Subcutaneous adipose tissue (tissue), 4 donors: ENCODE measurements around the gene ARL6IP4. TPM values are rescaled to one million over a fixed set of nuclear protein-coding genes. Genes with fewer than 3 reads are reported as not detected.

Source experiments
- total RNA-seq, 4 donors: library from RNA; depleted of rRNA; stranded (reverse); fragments of >200 nt; gene quantifications; one replicate each; pipeline ENCODE4 v1.1.0, GENCODE V29; 2016
- TF ChIP-seq, protein P1 (sequence below): fragments of 450-650 bp; IDR thresholded peaks from one replicate; pipeline ENCODE4 v1.5.1; 2016; ENCODE audit warnings: low read depth, mild to moderate bottlenecking, control low read depth, antibody characterized with exemption, moderate library complexity

ARL6IP4 gene
- total RNA-seq, 4 donors from 2014 or later, result 73.9 to 274 (median 170) TPM

DNA sequence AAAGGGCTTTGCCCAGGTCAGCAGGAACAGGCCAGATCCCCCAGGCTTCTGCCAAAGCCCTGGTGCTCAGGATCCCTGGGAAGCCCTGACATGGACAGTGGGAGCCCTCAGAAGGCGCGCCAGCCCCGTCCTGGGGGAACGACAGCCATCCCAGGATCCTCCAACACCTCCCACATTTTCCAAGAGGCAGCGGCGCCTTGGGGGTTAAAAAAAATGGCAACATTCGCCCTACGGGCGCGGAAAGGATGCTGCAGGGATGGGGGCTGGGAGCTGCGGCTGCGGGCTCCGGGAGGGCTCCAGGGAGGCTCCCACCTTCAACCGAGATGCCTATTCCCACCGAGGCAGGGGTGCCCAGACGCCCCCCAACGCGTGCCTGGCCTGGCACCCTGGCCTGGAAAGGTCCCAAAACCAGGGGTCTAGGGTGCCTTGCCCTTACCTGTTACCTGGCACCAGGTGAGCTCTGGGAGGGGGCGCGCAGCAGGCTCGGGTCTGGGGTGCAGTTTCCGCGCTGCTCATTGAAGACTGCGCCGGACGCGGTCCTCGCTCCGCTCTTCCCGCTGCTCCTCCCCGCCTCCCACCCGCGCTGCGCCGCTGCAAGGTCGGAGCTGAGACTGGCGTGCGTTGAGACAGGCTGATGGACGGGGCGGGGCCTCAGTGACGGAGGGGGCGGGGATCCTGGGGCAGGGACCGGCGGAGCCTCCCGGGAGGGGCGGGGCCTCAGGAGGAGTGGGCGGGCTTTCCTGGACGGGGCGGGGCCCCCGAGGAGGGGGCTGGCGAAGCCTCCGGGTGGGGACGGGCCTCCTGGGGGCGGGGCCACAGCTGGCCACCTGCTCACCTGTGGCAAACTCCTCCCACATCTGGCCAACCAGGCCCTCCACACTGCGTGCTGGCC is 14.4 kb upstream of the ARL6IP4 start, which contains the start of gene ABCB9:
TSS of gene ABCB9 (minus strand) at position 613 of the 892 bp plus-strand sequence. CDS start 6,228 bp downstream, outside the sequence.
- TF ChIP-seq, protein P1, sequence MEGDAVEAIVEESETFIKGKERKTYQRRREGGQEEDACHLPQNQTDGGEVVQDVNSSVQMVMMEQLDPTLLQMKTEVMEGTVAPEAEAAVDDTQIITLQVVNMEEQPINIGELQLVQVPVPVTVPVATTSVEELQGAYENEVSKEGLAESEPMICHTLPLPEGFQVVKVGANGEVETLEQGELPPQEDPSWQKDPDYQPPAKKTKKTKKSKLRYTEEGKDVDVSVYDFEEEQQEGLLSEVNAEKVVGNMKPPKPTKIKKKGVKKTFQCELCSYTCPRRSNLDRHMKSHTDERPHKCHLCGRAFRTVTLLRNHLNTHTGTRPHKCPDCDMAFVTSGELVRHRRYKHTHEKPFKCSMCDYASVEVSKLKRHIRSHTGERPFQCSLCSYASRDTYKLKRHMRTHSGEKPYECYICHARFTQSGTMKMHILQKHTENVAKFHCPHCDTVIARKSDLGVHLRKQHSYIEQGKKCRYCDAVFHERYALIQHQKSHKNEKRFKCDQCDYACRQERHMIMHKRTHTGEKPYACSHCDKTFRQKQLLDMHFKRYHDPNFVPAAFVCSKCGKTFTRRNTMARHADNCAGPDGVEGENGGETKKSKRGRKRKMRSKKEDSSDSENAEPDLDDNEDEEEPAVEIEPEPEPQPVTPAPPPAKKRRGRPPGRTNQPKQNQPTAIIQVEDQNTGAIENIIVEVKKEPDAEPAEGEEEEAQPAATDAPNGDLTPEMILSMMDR, result no peak

DNA sequence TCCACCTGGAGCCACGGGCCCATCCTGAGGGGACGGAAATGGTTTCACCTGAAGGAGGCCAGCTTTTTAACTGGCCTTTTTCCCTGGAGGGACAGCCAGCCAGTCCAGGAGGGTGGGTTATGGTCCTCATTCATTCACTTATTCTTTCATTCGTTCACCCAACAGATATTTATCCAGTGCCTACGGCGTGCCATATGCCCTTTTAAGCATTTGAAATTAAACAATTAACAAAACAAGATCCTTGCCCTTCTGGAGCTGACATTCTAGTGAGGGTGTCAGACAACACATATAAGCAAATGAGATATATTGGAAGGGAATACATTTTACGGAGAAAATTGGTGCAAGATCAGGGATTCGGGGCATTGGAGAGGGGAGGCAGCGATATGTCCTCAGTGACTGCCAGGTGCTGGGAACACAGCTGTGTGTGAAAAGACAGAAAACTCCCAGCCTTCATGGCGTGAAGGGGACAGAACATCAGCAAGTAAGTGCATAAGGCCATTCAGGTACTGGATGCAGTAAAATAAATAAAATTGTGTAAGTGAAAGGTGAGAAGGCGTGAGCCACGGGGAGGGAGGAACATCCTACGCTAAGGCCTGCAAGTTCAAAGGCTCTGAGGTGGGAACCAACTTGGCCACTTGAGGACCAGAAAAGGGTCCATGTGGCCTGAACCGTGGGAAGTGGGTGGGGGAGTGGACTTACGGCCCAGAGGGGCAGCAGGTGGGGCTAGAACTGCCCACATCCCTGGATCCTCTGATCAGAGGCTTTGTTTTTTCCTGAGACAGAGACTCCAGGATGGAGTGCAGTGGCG is 13.5 kb upstream of the ARL6IP4 start:
- TF ChIP-seq, protein P1, result no peak

DNA sequence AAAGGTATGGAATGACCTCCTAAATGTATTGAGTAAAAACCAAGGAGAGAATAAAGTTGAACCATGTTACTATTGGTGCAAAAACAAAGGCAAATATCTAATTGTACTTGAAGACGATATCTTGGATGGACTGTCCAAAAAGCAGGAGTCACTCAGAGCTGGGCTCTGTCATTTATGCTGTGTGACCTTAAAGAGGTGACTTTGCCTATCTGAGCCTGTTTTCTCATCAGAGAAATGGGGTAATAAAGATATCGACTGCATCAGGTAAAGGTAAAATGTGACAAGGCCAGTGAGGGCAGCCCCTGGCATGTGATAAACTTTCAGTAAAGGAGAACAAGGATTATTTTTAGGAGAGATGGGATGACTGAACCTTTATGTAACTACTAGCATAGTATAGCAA is 12.4 kb upstream of the ARL6IP4 start:
- TF ChIP-seq, protein P1, result no peak

DNA sequence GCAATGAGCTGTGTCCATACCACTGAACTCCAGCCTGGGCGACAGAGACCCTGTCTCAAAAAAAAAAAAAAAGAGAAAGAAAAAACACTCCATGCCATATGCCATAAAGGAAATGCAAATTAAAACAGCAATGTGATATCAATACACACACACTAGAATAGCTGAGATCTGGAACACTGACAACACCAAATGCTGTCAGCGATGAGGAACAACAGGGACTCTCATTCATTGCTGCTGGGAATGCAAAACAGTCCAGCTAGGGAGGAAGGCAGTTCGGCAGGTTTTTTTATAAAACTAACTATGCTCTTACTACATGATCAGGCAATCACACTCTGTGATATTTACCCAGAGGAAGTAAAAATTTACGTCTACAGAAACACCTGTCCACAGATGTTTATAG is 10.8 kb upstream of the ARL6IP4 start:
- TF ChIP-seq, protein P1, result no peak

- TF ChIP-seq, protein P1, result no peak
Observed at GRCh38 chr12:122974274-122974891, 6.1 kb upstream of the ARL6IP4 start.

- TF ChIP-seq, protein P1, result no peak
Observed at GRCh38 chr12:122974892-122975789, 5.3 kb upstream of the ARL6IP4 start, which contains the start of gene OGFOD2. Gene OGFOD2, plus strand, starts transcription at chr12:122975244. Its CDS starts 8 bp downstream, at chr12:122975252.
